GM19193 (cell line): ENCODE data around the gene POGZ.

Source experiments
- POLR2A ChIP-seq: IDR thresholded peaks from 4 replicates; pipeline ENCODE4 v1.6.1; 2011; ENCODE audit not compliant: insufficient read depth, insufficient read length; ENCODE audit errors: extremely low read depth

POGZ gene

GRCh38 chr1:151457911-151458801 lies 1.1 kb downstream of the POGZ start:
- peak; percentile 27 for TF ChIP-seq POLR2A

- no peak for TF ChIP-seq POLR2A
These were observed 3.3 kb downstream of the POGZ start for GRCh38 chr1:151455966-151456365.

GRCh38 chr1:151455231-151455630 lies 4.1 kb downstream of the POGZ start:
- no peak for TF ChIP-seq POLR2A

GRCh38 chr1:151447696-151448095 lies 11.6 kb downstream of the POGZ start:
- TF ChIP-seq POLR2A, result no peak

- TF ChIP-seq POLR2A, result no peak
These were observed 14.5 kb downstream of the POGZ start for GRCh38 chr1:151444783-151445177.

- TF ChIP-seq POLR2A, result no peak
These were observed 15.2 kb downstream of the POGZ start for GRCh38 chr1:151443846-151444782.

GRCh38 chr1:151436985-151437384 lies 22.3 kb downstream of the POGZ start:
- no peak for TF ChIP-seq POLR2A

- TF ChIP-seq POLR2A, result no peak
These were observed 24.1 kb downstream of the POGZ start for GRCh38 chr1:151435174-151435573.

- no peak for TF ChIP-seq POLR2A
These were observed 31.2 kb downstream of the POGZ start for GRCh38 chr1:151428068-151428467.

- TF ChIP-seq POLR2A, result no peak
These were observed 34.2 kb downstream of the POGZ start for GRCh38 chr1:151425103-151425502.

- no peak for TF ChIP-seq POLR2A
These were observed 39.5 kb downstream of the POGZ start for GRCh38 chr1:151419819-151420218.

GRCh38 chr1:151418081-151418480 lies 41.2 kb downstream of the POGZ start:
- no peak for TF ChIP-seq POLR2A

- TF ChIP-seq POLR2A, result no peak
These were observed 43.1 kb downstream of the POGZ start for GRCh38 chr1:151416231-151416630.

- no peak for TF ChIP-seq POLR2A
These were observed 47.4 kb downstream of the POGZ start for GRCh38 chr1:151411884-151412283.

GRCh38 chr1:151408891-151409290 lies 50.4 kb downstream of the POGZ start:
- no peak for TF ChIP-seq POLR2A

- no peak for TF ChIP-seq POLR2A
These were observed 52.0 kb downstream of the POGZ start for GRCh38 chr1:151407304-151407703.

- no peak for TF ChIP-seq POLR2A
These were observed 53.1 kb downstream of the POGZ start for GRCh38 chr1:151406176-151406575.
